Stimulated activated CD4-positive, alpha-beta T cell treated with anti-CD3 and anti-CD28 coated beads, TNF-alpha, amount 100 ng/mL, for 24 hours (primary cell): ENCODE results near the gene GINS2.

Experiments
- DNase-seq, 3 experiments: peaks; one replicate each; pipeline ENCODE4 v3.0.0-alpha.2; 2020; ENCODE audit warnings: low read depth in 3 of 3

Gene GINS2

DNA sequence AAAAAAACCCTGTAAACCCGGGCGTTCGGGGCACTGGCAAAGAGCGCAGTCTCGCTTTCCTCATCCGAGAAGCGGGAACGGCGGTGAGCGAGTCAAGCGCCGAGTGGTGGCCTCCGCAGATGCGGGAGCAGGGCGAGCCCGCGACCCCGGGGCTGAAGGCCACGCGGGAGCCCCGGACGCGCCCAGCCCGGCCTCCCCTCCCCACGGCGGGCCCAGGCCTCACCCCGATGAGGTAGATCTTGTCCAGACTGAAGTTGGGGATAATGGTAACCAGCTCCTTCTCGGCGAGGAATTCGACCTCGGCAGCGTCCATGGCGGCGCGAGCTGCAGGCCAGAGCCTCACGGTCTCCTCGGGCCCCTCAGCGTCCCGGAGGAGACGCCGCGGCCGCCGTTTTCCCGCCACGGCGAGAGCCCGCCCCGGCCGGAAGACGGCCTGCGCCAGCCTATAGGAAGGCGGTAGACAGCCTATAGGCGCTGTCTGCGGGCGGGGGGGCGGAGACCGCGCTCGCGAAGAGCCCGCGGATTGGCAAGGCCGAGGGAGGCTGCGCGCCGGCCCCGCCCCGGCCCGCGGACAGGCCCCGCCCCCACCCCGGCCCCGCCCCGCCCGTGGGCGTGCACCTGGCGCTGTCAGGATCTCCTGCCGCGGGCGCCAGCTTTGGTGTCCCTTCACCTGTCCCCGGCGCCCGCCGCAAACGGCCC lies at the start of gene GINS2:
TSS of gene GINS2 (minus strand) at position 369 of the 699 bp plus-strand sequence. CDS start at position 313, 56 bp downstream.
- DNase-seq: peak; percentile 80 to 92 (median 80)

DNA sequence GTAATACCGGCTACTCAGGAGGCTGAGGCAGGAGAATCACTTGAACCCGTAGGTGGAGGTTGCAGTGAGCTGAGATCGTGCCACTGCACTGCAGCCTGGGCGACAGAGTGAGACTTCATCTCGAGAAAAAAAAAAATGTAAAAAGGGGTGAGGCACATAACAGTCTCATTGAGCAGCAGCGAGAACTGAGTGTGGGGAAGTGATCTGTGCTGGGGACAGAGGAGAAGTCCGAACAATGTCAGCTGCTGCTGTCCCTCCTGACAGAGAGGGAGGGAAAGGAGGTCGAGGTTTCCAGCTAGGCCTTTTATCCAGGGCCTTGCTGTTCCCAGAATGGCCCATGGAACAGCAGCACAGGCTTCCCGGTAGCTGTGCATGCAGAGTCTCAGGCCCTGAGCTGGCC lies 48.2 kb upstream of the GINS2 start:
- no peak for DNase-seq

DNA sequence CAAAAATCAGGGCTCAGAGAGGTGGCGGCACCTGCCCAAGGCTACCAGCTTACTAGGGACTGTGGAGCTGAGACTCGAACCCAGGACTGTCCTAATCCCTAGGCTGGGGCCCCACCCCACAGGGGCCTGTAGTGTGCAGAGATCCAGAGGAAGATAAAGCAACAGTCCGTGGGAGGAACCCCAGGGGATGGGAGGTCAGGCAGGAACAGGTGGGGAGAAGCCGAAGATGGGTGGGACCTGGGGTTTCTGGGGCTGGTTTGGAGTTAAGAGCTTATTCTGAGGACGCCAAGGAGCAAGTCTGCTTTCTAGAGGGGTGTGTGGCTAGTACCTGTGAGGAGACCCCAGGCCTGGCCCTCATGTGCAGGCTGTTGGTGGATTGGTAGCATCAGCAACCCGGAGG lies 47.2 kb upstream of the GINS2 start:
- no peak for DNase-seq

DNA sequence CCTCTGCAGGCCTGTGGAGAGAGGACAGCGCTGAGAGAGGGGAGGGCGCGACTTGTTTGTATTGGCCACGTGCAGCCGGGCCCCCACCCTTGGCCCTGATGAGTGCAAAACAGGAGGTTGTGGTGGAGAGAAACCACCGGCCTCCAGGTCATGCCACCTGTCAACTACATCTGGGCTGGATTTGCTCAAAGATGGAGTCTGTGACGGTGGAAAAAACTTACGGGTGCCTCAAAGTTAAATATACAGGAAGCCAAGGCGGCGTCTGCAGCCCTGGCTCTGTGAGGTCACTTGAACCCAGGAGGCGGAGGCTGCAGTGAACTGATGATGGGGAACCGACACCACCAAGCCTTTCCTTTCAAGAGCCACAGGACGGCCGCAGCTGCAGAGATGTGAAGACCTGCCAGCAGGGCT lies 46.5 kb upstream of the GINS2 start:
- DNase-seq: no peak

DNA sequence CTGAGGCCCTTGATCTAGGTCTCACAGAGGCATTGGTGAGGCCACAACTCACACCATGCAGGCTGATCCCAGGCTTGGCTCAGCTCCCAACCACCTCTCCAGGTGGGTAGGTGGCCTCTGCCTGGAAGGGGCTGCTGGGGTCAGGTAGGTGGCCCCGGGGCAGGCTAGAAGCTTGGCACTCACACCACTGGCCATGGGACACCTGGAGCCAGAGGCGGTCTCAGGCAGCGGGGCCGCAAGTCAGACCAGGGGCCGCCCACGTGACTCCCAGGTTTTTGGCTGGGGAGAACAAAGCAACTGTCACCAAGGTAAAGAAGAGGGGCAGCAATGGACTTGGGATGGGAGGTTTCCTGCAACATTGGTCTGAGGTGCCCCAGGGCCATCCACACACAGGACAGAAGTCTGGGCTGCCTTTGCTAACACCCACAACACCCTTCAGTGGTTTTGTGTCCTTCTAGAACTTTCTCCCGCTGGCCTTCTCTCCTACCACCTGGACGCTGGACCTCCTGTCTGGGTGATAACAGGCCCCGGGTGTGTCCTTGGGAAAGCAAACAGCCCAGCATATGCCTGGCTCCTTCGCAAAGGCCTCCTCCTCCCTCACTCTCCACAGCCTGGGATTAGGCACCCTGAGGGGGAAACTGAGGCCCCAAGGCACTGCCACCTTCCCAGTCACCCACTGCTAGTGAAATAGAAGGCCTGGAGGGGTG lies 45.7 kb upstream of the GINS2 start:
- DNase-seq: no peak

DNA sequence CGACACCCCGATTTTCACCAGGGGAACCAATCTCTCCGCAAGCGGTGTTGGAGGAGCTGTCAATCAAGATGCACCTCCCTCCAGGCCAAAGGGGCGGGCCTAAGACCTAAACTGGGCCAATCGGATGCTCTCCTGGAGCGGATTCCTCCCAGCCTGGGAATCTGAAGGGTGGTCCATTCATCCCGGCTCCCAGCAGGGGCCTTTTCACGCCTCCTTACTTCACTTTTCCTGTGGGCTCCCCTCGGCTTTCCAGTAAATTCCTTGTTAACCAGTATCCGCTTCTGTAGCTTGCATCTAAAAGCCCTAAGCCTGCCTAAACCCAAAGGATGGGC lies 45.1 kb upstream of the GINS2 start:
- no peak for DNase-seq

DNA sequence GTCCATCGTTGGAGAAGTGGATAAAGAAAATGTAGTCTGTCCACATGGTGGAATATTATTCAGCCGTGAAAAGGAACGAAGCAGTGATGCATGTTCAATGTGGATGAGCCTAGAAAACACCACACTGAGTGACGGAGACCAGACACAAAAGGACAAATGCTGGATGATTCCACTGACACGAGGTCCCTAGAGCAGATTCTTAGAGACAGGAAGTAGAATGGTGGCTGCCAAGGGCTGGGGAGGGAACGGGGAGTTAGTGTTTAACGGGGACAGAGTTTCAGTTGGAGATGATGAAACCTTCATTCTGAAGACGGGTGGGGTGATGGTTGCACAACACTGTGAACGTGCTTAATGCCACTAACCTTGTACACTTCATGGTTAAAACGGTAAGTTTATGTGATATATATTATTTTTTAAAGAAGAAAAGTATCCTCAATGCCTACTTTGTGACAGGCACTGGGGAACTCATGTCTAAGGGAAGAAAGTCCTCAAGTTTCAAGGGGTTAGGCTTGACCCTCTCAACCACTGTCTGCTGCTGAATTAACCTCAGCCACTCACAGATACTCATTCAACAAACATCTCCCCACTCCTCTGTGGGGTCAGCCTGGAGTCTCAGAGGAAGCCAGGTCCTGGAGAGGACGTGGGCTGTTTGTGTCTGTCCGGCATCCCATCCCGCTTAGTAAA lies 44.5 kb upstream of the GINS2 start:
- DNase-seq: no peak

DNA sequence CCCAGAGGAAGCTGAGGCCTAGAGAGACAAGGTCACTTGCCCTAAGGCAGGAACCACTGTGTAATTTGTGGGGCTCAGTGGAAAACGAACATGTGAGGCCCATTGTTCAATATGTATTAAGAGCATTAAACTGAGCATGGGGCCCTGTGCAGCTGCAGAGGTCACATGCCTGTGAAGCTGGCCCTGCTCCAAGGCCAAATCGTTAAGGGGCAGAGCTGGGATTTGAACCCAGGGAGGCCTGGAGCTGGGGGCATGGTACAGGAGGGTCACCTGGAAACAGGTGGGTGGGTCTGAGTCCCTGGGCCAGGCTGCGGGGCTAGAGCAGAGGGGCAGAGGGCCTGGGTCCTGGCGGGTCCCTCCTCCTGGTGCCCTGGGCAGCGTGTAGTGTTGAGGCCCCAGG lies 42.4 kb upstream of the GINS2 start:
- DNase-seq: no peak

DNA sequence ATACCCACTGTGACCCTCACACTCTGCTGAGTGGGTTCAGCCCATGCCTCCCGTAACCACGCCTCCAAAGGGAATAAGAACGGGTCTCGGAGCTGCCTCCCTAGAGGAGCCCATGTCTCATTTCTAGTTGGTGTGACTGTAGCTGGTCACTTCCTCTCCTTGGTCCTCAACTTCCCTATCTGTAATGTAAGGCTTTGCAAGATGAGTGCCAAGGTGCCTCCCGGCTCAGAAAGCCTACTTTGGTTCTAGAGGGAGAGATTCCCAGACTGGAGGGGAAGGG lies 41.4 kb upstream of the GINS2 start:
- DNase-seq: no peak

DNA sequence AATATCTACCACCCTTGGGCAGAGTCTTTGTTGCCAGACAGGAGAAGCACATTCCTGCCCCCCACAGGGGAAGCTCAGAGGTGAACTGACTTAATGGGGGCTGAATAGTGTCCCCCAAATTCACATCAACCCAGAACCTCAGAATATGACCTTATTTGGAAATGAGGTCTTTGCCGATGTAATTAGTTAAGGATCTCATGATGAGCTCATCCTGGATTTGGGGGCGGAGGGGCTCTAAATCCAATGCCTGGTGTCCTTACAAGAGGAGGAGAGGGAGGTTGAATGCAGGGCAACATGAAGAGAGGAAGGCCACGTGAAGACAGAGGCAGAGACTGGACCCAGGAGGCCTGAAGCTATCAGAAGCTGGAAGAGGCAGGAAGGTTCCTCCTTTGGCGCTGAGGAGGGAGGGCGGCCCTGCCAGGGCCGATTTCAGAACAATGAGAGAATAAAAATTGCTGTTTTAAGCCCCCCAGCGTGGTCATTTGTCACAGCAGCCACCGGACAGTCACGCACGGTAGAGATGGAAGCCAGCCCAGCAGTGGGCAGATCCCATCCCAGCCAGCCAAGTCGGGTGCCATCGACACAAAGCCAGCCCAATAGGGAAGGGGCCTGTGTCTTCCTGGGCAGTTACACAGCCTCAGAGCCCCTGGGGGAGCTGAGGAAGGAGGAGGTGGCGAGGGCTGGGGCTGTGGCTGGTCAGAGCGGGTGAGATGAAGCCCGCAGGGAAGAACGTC lies 40.9 kb upstream of the GINS2 start:
- no peak for DNase-seq

DNA sequence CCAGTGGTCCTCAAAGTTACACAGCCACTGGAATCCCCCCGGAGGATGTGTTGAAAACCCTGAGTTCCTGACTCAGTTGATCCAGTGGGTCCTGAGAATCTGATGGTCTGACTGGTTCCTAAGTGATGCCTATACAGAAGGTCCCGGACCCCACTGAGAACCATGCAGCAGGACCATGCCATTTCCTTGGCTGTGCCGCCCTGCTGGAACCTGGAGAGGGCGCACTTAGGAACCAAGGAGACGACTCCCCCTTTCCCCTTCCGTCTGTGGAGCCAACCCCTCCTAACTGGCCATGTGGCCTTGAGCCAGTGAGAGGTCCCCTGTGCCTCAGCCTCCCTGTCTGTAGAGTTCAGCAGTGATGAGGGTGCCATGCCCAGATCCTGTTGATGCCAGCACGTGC lies 40.1 kb upstream of the GINS2 start:
- DNase-seq: no peak

DNA sequence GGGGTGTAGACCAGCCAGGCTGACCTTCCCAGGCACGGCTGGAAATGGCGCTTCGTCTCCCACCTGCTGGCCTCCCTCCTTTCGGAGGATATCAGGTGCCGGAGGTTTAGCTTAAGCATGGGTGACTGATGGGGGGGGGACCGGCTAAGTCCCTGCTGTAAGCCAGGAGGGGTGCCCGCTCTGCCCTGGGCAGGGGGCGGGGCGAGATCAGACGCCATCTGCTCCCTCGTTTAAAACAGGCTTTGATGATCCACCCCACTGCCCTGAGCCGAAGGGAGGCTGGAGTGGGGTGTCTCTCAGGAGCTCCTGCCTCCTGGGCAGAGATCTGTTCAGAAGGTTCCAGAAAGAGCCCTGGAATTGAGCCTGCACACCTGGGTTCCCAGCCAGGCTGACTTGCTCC lies 36.2 kb upstream of the GINS2 start:
- no peak for DNase-seq

DNA sequence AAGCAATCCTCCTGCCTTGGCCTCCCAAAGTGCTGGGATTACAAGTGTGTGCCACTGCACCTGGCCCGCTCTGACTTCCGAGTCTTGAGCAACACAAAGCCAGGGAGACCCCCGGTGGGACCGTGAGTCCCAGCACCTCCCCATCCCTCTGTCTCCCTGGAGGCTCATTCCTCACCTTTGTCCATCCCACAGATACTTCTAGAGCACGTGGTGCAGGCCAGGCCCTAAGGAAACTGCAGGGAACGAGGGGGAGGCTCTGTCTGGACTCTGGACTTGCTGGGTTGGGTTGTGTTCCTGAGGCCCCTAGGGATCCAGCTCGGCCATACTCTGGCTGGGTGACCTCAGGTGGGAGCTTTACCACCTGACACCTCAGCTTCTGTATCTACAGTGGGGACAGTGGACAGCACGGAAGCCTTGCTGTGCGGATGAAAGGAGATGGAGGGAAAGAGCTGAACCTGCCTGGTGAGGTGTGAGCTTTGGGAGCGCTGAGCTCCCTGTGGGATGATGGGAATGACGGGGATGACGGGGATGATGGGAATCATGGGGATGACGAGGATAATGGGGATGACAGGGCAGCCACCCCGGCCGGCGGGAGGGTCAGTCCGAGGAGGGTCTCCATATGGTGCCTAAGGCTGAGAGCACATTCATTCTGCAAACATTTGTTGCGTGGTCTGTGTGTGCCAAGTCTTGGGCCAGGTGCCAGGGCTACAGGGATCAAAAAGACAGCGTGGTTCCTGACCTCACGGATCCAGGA lies 35.5 kb upstream of the GINS2 start:
- DNase-seq: no peak

DNA sequence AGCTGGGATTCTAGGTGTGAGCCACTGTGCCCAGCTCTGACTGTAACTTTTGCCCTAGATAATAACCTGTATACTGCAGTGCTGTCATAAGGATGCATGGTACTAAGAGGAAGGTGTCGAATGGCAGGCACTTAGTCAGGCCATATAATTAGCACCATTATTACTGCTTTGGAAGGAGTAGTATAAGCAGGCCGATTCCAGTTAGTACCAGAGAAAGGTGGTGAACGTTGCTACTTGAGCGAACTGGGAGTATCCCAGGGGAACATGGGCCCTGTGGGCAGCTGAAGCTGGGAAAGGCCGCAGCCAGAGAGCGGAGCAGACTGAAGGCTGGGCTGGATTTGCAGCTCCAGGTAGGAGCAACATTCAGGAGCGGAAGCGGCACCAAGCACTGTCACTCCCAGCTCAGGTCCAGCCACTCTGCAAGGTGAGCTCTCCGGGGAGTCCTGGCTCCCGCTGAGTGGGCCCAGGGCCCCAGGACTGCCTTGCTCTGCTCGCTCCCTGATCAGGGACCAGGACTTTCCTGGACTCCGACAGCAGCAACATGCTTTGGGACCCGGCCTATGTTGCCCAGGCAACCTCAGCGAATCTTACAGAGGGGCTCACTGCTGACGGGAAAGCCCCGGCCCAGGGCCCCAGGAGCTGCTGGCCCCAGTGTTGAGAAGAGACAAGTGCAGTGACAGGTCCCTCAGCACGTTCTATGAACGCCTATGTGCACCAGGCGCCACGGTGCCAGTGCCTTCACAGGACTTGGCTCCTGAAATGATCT lies 33.6 kb upstream of the GINS2 start:
- no peak for DNase-seq

DNA sequence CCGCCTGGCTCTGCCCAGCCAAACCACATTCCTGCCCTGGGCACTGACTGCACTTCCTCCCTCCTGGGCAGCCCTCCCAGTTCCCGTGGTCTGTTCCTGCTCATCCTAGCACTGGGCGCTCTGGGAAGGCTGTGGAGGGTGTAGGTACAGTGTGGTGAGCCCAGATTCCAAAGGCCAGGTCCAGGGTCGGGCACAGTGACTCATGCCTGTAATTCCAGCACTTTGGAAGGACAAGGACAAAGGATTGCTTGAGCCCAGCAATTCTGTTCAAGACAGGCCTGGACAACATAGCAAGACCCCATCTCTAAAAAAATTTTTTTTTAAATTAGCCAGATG lies 31.5 kb upstream of the GINS2 start:
- no peak for DNase-seq

DNA sequence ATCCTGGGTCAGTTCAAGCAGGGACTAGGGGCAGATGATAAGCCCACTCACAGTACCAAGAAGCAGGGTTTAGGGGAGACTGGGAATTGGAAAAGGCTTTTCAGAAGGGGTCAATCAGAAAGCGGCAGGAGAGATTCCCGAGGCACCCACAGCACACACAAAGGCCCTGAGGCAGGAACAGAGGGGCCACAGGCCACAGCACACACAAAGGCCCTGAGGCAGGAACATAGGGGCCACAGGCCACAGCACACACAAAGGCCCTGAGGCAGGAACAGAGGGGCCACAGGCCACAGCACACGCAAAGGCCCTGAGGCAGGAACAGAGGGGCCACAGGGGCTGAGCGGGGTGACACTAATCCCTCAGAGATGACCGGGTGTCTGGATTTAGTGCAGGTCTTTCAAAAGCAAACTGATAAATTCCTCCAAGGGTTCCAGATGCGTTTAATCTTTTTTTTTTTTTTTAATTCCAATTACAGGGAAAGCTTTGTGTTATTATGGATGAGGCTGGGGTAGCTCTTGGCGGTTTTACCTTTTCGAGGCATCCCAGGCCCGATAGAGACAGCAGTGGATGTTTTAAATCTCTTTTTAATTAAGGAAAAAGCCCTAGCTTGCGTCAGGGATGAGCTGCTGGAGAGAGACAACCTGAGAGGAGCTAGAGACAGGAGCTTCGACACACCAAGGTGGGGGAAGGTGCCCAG lies 31.0 kb upstream of the GINS2 start:
- DNase-seq: no peak

DNA sequence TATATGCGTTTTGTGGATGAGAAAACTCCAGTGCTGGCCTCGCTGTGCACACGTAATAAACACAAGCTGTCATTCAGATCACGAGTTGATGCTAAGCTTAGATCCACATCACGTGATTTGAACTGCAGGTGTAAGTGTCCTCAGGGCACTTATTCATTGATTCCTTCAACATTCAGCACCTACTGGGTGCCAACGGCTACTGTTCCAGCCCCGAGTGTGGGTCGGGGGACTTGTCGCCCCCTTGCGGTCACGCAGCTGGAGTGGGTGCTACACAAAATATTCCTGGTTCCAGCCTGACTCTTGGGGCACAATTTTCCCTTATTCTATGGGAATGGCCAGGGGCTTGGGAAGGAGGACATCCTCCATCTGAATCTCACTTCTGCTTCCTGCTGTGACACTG lies 29.9 kb upstream of the GINS2 start:
- DNase-seq: no peak

DNA sequence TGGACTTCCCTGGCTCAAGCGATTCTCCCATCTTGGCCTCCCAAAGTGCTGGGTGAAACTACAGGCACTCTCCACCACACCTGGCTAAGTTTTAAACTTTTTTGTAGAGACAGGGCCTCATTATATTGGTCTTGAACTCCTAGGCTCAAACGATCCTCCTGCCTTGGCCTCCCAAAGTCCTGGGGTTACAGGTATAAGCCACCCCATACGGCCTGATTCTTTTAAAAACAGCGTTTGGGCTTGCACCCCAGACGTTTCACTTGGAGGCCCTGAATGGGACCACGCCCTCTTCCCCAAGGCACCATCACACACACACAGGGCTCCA lies 29.4 kb upstream of the GINS2 start:
- DNase-seq: no peak

DNA sequence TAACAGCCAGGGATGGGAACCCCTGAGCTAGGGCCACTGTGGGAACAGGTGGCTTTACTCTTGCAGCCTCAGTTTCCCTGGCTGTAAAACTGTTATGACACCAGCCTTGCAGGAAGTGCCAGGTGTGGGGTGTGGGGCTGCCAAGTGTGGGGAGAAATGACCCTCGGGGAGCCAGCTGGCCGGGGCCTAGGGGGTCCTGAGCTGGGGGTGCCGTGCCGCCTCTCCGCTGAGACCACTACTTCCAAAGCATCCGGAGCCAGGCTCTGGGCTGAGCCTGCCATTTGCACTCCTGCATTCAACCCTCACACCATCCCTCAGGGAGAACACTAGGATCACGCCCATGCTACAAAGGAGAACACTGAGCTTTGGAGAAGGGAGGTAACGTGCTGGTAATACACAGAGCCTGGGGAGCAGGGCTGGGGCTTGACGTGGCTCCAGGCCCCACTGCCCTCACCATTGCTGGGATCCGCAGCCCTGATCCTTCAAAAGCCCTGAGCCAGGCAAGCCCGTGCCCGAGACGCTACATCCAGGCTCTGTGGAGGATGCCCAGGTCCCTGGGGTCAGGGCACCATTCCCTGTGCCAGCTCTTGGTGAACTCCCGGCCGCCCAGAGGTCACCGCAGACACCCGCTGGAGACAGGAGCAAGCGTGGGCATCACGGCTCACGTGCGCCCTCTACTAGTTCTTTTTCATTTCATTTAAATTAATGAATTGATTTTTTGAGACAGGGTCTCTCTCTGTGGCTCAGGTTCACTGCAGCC lies 28.8 kb upstream of the GINS2 start:
- DNase-seq: peak; percentile 29 to 55 (median 43)

DNA sequence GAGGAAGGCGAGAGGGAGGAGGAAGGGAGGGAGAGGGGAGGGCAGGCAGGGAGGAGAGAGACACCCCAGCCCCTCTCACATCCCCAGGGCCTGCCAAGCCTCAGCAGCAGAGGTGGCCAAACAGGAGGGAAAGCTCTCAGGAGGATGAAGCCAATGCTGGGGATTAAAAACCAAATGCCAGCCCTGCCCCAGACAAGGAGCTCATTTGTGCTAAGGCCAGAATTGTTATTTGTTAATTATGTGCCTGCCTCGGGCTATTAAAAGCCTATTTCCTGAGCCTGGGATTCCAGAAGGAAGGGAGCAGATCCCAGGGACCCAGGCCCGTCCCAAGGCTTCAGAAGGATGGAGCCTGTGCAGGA lies 27.9 kb upstream of the GINS2 start:
- DNase-seq: no peak
